ENCODE data around the gene GPX6.

- TF ChIP-seq POLR2A (IDR thresholded peaks at IDR 0.05) (no peak), CTCF (IDR thresholded peaks at IDR 0.05 in 4 of 5, conservative IDR thresholded peaks at IDR 0.05 in 1 of 5) (no peak)
Observed at GRCh38 chr6:28531479-28532128, 16.0 kb upstream of the GPX6 start.
